CD14-positive monocyte (primary cell): ENCODE data around the gene C1RL. TPM values are rescaled to one million over a fixed set of nuclear protein-coding genes. Genes with fewer than 3 reads are reported as not detected.
A peak's percentile ranks its signal among the peaks of the same experiment; 100 is the strongest.

Experiments used
- DNase-seq, 3 donors: peaks; one replicate each; pipeline ENCODE4 v3.0.0-alpha.2; 2011 to 2022
- H2AFZ ChIP-seq: 2 replicates; pipeline ENCODE4 v1.6.0; 2012; ENCODE audit warnings: mild to moderate bottlenecking, low read depth, low read length, inconsistent platforms; ENCODE audit not compliant: insufficient read depth, poor library complexity, severe bottlenecking
- H3K27ac ChIP-seq, 2 donors: 1 replicate in 1 of 2; 2 replicates in 1 of 2; pipeline ENCODE4 v1.5.1; 2012 to 2013; ENCODE audit warnings: low read length in 2 of 2, control low read depth in 1 of 2, inconsistent platforms in 1 of 2, low read depth in 1 of 2, mild to moderate bottlenecking in 1 of 2
- H3K27me3 ChIP-seq, 2 donors: one replicate each; pipeline versions ENCODE4 v1.6.0 to v1.6.1; 2011 to 2013; ENCODE audit warnings: low read length in 2 of 2; ENCODE audit not compliant: control insufficient read depth in 2 of 2, insufficient read depth in 2 of 2
- H3K36me3 ChIP-seq, 2 donors: replicated peaks in 1 of 2; 1 replicate in 1 of 2; 2 replicates in 1 of 2; pipeline versions ENCODE4 v1.5.1 to v1.6.1; 2012 to 2013; ENCODE audit warnings: low read length in 2 of 2, control low read depth in 1 of 2, inconsistent platforms in 1 of 2, mild to moderate bottlenecking in 1 of 2; ENCODE audit not compliant: insufficient read depth in 2 of 2, control insufficient read depth in 1 of 2
- H3K4me1 ChIP-seq, 2 donors: 1 replicate in 1 of 2; 2 replicates in 1 of 2; pipeline versions ENCODE4 v1.5.1 to v1.6.1; 2012 to 2013; ENCODE audit warnings: low read length in 2 of 2, control low read depth in 1 of 2, inconsistent platforms in 1 of 2, mild to moderate bottlenecking in 1 of 2, moderate library complexity in 1 of 2; ENCODE audit not compliant: insufficient read depth in 2 of 2, control insufficient read depth in 1 of 2
- H3K4me2 ChIP-seq: replicated peaks from 2 replicates; pipeline ENCODE3; 2012; ENCODE audit warnings: low read length, moderate library complexity, mild to moderate bottlenecking; ENCODE audit not compliant: poor library complexity, severe bottlenecking; ENCODE audit errors: extremely low read depth
- H3K4me3 ChIP-seq, 3 experiments: fragments of 200-600 bp in 1 of 3; sonication (generic) in 1 of 3; replicated peaks in 1 of 3; 1 replicate in 2 of 3; 2 replicates in 1 of 3; pipeline ENCODE4 v1.5.1; 2011 to 2013; ENCODE audit warnings: low read length in 3 of 3, mild to moderate bottlenecking in 3 of 3, control low read depth in 2 of 3, low read depth in 2 of 3, inconsistent platforms in 1 of 3, moderate library complexity in 1 of 3
- H3K79me2 ChIP-seq: 2 replicates; pipeline ENCODE4 v1.6.0; 2012; ENCODE audit warnings: mild to moderate bottlenecking, control low read depth, inconsistent platforms, low read length, moderate library complexity; ENCODE audit not compliant: insufficient read depth
- H3K9ac ChIP-seq: 2 replicates; pipeline ENCODE4 v1.6.0; 2017; ENCODE audit warnings: low read length, mild to moderate bottlenecking; ENCODE audit not compliant: insufficient read depth, poor library complexity, severe bottlenecking
- H3K9me3 ChIP-seq, 2 donors: replicated peaks in 1 of 2; 1 replicate in 1 of 2; 2 replicates in 1 of 2; pipeline versions ENCODE4 v1.5.1 to v1.6.1; 2012 to 2013; ENCODE audit warnings: low read length in 2 of 2, control low read depth in 1 of 2; ENCODE audit not compliant: control insufficient read depth in 1 of 2, insufficient read depth in 1 of 2
- H4K20me1 ChIP-seq: 2 replicates; pipeline ENCODE4 v1.6.0; 2012; ENCODE audit warnings: mild to moderate bottlenecking, low read length, control low read depth, moderate library complexity; ENCODE audit not compliant: insufficient read depth
- H3K27ac Mint-ChIP-seq, 7 donors: one replicate each; pipeline ENCODE4 v1.8.0; 2020; ENCODE audit warnings: mild to moderate bottlenecking in 7 of 7, mixed read lengths in 7 of 7, moderate library complexity in 6 of 7, inconsistent platforms in 2 of 7
- H3K27me3 Mint-ChIP-seq, 3 donors: one replicate each; pipeline ENCODE4 v1.8.0; 2021 to 2022; ENCODE audit warnings: low read depth in 3 of 3, mild to moderate bottlenecking in 3 of 3, mixed read lengths in 3 of 3, moderate library complexity in 3 of 3, inconsistent platforms in 1 of 3
- H3K36me3 Mint-ChIP-seq, 2 donors: one replicate each; pipeline ENCODE4 v1.8.0; 2020; ENCODE audit warnings: mixed read lengths in 2 of 2, inconsistent platforms in 1 of 2, mild to moderate bottlenecking in 1 of 2
- H3K4me1 Mint-ChIP-seq: one replicate; pipeline ENCODE4 v1.8.0; 2020; ENCODE audit warnings: mild to moderate bottlenecking, mixed read lengths
- H3K4me3 Mint-ChIP-seq, 2 donors: one replicate each; pipeline ENCODE4 v1.8.0; 2020; ENCODE audit warnings: mild to moderate bottlenecking in 2 of 2, mixed read lengths in 2 of 2, moderate library complexity in 1 of 2
- H3K9me3 Mint-ChIP-seq, 7 donors: one replicate each; pipeline ENCODE4 v1.8.0; 2020 to 2022; ENCODE audit warnings: mixed read lengths in 7 of 7, mild to moderate bottlenecking in 6 of 7, moderate library complexity in 6 of 7, inconsistent platforms in 2 of 7
- WGBS: methylation state at CpG from one replicate; pipeline ENCODE4 v1.1.5; 2013; ENCODE audit warnings: missing lambda C conversion rate; ENCODE audit not compliant: insufficient coverage; 5-methylcytosine and 5-hydroxymethylcytosine counted together
- intact Hi-C, 2 donors: fragments of 100-400 bp; cut with micrococcal nuclease; formaldehyde crosslinking; loops; one replicate each; pipeline versions ENCODE4 v1.15.0 to v1.15.1; 2023
- polyA plus RNA-seq, 3 donors: library from polyadenylated mRNA; depleted of rRNA in 1 of 3; unstranded in 2 of 3; stranded (reverse) in 1 of 3; fragments of 300-500 nt in 2 of 3; fragments of >200 nt in 1 of 3; fragmentation: Illumina TruSeq in 2 of 3; gene quantifications; 1 replicate in 2 of 3; 2 replicates in 1 of 3; pipeline ENCODE4 v1.2.3, GENCODE V29; 2012 to 2021
- TF ChIP-seq, protein P1 (sequence below): fragments of 200-600 bp; IDR thresholded peaks from one replicate; pipeline ENCODE4 v1.8.0; 2022; ENCODE audit warnings: antibody characterized with exemption, mild to moderate bottlenecking

The C1RL gene
- polyA plus RNA-seq, 3 donors, result 4.8 to 27.9 (median 5.6) TPM

DNA sequence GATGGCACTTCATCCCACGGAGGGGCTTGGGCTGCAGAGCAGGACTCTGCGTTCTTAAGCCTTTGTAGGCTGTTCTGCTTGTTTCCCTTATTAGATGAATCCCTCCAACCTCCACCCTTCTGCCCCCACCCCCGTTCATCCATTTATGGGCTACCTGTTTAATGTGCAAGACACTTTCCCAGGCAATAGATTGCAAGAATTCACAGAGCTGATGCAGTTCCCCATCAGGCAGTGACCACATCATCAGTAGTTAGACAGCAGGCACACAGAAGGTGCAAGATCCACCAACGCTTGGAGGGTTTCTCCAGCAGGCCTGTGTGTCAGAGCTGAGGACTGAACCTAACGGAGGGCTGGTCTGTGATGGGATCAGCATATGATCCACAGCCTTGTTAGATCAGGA, 15.5 kb downstream of the C1RL start:
- Histone ChIP-seq H3K9ac (no peak overlapping the region), H3K4me2 (no peak overlapping the region), H3K27ac (no peak overlapping the region), H2AFZ (no peak overlapping the region), H3K27me3 (peaks cover 0 to 2% of the 10 kb centered on the region in 2 donors), H3K79me2 (no peaks in the 10 kb centered on the region), H3K4me3 (no peak overlapping the region), H3K4me1 (peaks cover 0 to 3% of the 10 kb centered on the region in 2 donors), H4K20me1 (no peaks in the 10 kb centered on the region), H3K36me3 (peaks cover 4 to 14% of the 10 kb centered on the region in 2 donors), H3K9me3 (no peaks in the 10 kb centered on the region)
- peaks cover 0 to 1% (median 0%) of the 10 kb centered on the region in 7 donors for H3K9me3 Mint-ChIP-seq
- DNase-seq, result no peak
- H3K27ac Mint-ChIP-seq, result no peak overlapping the region
- H3K4me1 Mint-ChIP-seq, result peaks cover 9% of the 10 kb centered on the region
- H3K27me3 Mint-ChIP-seq, result peaks cover 6 to 17% (median 12%) of the 10 kb centered on the region in 3 donors
- intact Hi-C loops, result loop anchor here (5.0 to 10.0 kb wide), 2 partner anchors 69 to 171 kb away; no protein-coding TSS in a partner anchor
- 77% methylated on average over 3 of the region's 5 CpGs for WGBS
- TF ChIP-seq, protein P1, sequence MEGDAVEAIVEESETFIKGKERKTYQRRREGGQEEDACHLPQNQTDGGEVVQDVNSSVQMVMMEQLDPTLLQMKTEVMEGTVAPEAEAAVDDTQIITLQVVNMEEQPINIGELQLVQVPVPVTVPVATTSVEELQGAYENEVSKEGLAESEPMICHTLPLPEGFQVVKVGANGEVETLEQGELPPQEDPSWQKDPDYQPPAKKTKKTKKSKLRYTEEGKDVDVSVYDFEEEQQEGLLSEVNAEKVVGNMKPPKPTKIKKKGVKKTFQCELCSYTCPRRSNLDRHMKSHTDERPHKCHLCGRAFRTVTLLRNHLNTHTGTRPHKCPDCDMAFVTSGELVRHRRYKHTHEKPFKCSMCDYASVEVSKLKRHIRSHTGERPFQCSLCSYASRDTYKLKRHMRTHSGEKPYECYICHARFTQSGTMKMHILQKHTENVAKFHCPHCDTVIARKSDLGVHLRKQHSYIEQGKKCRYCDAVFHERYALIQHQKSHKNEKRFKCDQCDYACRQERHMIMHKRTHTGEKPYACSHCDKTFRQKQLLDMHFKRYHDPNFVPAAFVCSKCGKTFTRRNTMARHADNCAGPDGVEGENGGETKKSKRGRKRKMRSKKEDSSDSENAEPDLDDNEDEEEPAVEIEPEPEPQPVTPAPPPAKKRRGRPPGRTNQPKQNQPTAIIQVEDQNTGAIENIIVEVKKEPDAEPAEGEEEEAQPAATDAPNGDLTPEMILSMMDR, result no peak
- peaks cover 17 to 22% of the 10 kb centered on the region in 2 donors for H3K36me3 Mint-ChIP-seq
- no peak overlapping the region for H3K4me3 Mint-ChIP-seq

- H3K9me3 Mint-ChIP-seq, result peaks cover 0 to 1% (median 0%) of the 10 kb centered on the region in 7 donors
- DNase-seq, result no peak
- no peaks in the 10 kb centered on the region for H3K9me3 ChIP-seq
- intact Hi-C loops, result loop anchor here (5.0 to 10.0 kb wide), 2 partner anchors 68 to 171 kb away; no protein-coding TSS in a partner anchor
- H3K4me1 Mint-ChIP-seq, result peaks cover 9% of the 10 kb centered on the region
- H3K36me3 Mint-ChIP-seq, result peaks cover 13 to 17% of the 10 kb centered on the region in 2 donors
- H3K36me3 ChIP-seq, result peaks cover 0 to 9% of the 10 kb centered on the region in 2 donors
- TF ChIP-seq, protein P1, result no peak
- H3K79me2 ChIP-seq, result no peaks in the 10 kb centered on the region
- H3K27ac Mint-ChIP-seq, result peak overlapping the region in 1 of 7 donors; percentile 46
- peaks cover 6 to 17% (median 12%) of the 10 kb centered on the region in 3 donors for H3K27me3 Mint-ChIP-seq
- 100% methylated on average over 2 of the region's 8 CpGs for WGBS
- no peak overlapping the region for H3K9ac ChIP-seq
- H3K4me1 ChIP-seq, result peaks cover 0 to 3% of the 10 kb centered on the region in 2 donors
- peaks cover 0 to 2% of the 10 kb centered on the region in 2 donors for H3K27me3 ChIP-seq
- H4K20me1 ChIP-seq, result no peaks in the 10 kb centered on the region
- no peak overlapping the region for H3K4me2 ChIP-seq
- no peak overlapping the region for H3K4me3 Mint-ChIP-seq
- H3K27ac ChIP-seq, result no peak overlapping the region
- H2AFZ ChIP-seq, result no peak overlapping the region
- no peak overlapping the region for H3K4me3 ChIP-seq
Observed at GRCh38 chr12:7092986-7093460, 16.0 kb downstream of the C1RL start.
